Pons (tissue), 1 donor: ENCODE results near the gene TIMM13.
"Not testable (repeated sequence)": the region's sequence is repeated elsewhere in the genome, so short reads cannot be mapped to it uniquely, and the experiment has no call there.

Experiments used
- DNase-seq: peaks from one replicate; pipeline ENCODE4 v3.0.0-alpha.2; 2016; ENCODE audit warnings: low spot score

TIMM13 gene

GRCh38 chr19:2429917-2430535 lies 2.6 kb upstream of the TIMM13 start:
- DNase-seq, result no peak

GRCh38 chr19:2428756-2429711 lies 1.6 kb upstream of the TIMM13 start:
- no peak for DNase-seq

- no peak for DNase-seq
Observed at GRCh38 chr19:2428321-2428690, 920 bp upstream of the TIMM13 start.

- no peak for DNase-seq
Observed at GRCh38 chr19:2426611-2427428, 566 bp downstream of the TIMM13 start.

DNA sequence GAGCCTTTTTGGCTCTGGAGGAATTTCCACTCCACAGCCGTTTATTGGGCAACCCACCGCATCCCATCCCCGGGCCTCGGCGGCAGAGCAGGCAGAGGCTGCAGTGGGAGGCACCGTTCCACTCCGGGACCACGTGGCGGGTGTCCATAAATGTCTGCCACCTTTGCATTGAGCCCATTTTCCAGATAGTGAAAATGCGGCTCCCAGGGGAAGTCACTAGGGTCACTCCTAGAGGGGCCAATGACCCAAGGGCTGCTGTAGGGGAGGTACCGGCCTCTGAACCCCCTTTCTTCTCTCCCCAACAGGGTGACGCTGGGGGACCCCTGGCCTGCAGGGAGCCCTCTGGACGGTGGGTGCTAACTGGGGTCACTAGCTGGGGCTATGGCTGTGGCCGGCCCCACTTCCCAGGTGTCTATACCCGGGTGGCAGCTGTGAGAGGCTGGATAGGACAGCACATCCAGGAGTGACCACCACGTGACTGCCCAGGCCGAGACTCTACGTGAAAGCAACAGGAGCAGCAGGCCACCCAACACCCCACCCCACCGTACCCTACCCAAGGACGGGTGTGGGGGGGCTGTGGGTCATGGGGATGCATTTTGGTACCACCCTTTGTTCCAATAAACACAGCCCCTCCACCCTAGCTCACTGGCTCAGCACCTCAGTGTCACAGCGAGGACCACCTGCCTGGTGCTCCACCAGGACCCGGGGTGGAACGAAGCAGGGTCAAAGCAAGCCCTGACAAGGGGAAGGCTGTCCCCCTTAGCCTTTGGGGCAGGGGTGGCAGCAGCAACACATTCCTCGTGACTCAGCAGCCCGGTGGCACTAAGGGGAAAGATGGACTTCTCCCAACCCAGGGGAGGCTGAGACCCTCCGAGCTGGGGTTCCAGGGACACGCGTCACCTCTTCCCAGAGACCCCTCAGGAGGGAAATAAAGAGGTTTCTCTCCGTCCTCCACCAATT lies 1.5 kb downstream of the TIMM13 start:
- DNase-seq, result no peak

DNA sequence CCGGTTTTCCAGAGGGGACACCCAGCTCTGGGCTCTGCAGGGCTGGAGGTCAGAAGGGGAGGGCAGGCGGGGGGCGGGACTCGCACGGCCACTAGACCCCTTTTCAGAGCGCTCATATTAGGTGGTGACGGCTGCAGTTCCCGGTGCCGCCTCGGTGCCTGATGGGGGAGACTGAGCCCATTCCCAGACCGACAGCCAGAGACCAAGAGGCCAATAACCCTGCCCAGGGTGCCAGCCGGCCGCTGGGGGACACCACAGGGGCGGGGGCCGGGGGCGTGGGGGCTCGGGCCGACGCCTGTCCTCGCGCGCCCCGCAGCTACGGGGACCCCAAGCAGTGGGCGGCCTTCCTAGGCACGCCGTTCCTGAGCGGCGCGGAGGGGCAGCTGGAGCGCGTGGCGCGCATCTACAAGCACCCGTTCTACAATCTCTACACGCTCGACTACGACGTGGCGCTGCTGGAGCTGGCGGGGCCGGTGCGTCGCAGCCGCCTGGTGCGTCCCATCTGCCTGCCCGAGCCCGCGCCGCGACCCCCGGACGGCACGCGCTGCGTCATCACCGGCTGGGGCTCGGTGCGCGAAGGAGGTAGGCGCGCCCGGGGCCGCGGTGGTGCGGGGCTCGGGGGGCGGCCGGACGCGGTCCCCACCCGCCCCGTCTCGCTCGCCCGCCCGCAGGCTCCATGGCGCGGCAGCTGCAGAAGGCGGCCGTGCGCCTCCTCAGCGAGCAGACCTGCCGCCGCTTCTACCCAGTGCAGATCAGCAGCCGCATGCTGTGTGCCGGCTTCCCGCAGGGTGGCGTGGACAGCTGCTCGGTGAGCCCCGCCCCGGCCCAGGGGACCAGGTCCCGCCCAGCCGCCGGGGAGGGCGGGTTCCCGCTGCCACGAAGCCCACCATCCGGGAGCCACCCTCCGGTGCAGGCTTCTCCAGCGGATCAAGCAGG lies 2.4 kb downstream of the TIMM13 start:
- DNase-seq, result no peak

GRCh38 chr19:2423915-2424685 lies 3.3 kb downstream of the TIMM13 start:
- DNase-seq, result no peak

DNA sequence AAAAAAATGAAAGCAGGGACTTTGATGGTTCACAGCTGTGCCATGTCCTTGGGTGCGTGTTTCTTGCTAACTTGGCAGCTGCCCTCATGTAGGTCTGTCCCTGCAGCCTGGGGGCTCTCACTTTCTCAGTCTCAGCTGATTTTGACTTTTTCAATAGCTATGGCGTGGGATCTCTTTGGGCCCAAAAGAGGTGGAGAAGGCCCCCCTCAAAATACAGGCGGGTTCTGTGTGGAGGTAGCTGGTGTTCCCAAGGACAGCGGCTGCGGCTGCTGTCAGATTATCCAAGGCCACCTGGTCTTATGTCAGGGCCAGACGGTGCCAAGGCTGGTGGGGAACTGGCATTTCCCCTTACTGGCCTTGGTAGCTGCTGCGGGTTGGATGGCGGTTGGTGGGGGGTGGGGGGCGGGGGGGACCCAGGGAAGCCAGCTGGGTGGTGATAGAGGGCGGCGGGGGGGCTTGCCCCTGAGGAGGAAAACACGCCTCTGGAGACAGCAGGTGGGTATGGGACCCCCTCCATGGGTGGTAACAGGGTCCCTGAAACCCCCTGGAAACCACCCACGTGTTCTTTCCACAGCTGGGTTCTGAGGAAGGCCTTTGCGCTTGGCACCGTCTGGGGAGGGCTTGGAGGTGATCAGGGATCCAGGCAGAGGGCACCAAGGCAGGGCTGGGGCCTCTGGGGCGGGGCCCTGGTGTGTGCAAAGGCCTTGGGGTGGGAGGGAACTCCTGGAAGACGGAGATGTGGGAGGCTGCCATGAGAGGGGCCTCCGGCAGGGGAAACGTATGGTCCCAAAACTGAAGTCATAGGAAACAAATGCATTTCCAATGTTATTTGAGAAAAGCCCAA lies 4.1 kb downstream of the TIMM13 start:
- DNase-seq, result no peak

GRCh38 chr19:2421581-2422306 lies 5.6 kb downstream of the TIMM13 start:
- DNase-seq, result no peak

GRCh38 chr19:2420490-2420889 lies 6.9 kb downstream of the TIMM13 start:
- DNase-seq, result no peak

DNA sequence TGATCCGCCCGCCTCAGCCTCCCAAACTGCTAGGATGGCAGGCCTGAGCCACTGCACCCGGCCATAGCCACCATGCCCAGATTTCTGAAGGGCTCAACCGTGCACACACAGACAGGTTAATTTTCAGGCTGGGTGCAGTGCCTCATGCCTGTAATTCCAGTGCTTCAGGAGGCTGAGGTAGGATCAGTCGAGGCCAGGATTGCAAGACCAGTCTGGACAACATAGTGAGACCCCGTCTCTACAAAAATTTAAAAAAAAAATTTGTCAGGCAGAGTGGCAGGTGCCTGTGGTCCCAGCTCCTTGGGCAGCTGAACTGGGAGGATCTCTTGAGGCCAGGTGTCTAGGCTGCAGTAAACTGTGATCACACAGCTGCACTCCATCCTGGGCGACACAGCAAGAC lies 7.6 kb downstream of the TIMM13 start:
- DNase-seq, result no peak

DNA sequence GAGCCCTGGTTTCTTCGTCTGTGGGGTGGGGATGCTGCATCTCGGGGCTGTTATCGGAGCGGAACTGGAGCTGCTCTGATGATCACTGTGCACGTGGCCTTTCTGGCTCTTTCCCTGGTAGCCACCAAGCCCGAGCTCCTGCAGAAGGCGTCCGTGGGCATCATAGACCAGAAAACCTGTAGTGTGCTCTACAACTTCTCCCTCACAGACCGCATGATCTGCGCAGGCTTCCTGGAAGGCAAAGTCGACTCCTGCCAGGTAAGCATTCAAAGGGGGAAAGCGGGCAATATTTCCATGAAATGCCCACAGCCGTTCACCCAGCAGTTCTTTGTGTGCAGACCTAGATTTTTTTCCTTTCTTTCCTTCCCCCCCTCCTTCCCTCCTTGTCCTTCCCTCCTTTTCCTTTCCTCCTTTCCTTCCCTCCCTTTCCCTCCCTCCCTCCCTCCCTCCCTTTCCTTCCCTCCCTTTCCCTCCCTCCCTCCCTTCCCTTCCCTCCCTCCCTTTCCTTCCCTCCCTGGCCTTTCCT lies 9.4 kb downstream of the TIMM13 start:
- no peak for DNase-seq

DNA sequence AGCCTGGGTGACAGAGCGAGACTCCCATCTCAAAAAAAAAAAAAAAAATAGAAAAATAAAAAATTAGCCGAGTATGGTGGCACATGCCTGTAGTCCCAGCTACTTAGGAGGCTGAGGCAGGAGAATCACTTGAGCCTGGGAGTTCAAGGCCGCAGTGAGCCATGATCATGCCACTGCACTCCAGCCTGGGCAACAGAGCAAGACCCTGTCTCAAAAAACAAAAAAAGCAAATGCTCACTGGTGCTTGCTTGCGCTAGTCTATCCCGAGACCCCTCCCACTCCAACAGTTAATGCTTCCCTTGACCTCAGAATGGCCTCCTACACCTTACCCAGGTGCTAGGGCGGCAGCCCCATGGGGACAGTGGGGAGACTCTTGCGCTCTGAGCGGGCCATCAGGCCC lies 9.9 kb downstream of the TIMM13 start:
- not testable (repeated sequence) for DNase-seq

DNA sequence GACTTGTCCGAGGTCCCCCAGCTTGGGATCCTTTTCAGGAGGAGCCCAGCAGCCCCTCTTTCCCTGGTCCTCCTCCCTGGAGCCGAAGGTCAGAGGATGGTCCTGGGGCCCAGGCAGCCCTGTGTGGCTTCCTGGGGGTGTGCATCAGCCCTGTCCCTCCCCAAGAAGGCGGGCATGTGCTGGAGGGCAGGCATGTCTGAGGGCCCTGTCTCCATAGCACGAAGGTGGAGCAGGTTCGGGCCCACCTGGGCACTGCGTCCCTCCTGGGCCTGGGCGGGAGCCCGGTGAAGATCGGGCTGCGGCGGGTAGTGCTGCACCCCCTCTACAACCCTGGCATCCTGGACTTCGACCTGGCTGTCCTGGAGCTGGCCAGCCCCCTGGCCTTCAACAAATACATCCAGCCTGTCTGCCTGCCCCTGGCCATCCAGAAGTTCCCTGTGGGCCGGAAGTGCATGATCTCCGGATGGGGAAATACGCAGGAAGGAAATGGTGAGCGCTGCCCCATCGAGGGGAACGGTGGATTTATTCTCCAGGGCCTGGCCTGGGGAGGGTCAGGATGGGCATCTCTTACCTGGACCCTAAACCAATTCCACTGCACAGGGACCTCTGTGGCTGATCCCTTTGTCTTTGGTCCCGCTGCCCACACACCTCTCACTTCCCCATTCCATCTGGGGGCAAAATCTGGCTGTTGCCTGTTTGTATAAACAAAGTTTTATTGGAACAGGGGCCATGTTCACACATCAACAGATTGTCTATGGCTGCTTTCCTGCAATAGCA lies 10.9 kb downstream of the TIMM13 start:
- no peak for DNase-seq

- no peak for DNase-seq
Observed at GRCh38 chr19:2415973-2416319, 11.4 kb downstream of the TIMM13 start.

DNA sequence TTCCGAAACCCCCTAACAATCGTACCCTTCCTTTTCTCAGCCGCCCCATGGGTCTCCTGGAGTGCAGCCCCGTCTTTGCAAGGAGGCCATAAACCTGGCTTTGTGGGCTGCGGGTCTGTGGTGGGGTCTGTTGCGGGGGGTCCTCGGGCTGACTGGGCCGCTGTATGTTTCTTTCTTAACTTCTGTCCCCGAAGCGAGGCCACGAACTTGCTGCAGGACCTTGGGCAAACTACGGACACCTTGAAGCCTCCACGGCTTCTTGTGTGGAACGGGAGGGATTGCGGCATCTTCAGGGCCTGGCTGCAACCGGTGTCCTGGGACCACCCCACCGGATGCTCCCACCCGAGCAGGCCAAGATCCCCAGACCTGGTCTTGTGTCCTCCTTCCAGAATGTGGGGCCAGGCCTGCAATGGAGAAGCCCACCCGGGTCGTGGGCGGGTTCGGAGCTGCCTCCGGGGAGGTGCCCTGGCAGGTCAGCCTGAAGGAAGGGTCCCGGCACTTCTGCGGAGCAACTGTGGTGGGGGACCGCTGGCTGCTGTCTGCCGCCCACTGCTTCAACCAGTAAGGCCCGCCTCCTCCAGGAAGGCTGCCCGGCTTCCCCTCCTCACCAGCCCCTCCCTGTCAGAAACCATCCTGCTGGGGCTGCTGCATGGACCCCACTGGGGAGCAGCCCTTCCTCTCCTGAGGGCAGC lies 12.0 kb downstream of the TIMM13 start:
- no peak for DNase-seq
